Colonic mucosa (tissue), 4 donors: Measurements from ENCODE around the gene FRMD3. TPM values are rescaled to one million over a fixed set of nuclear protein-coding genes. Genes with fewer than 3 reads are reported as not detected.

Experiments used
- DNase-seq: peaks from one replicate; pipeline ENCODE4 v3.0.0-alpha.2; 2020
- H3K27ac ChIP-seq: fragments of 200-600 bp; one replicate; pipeline ENCODE4 v1.8.0; 2021
- H3K27me3 ChIP-seq: fragments of 200-600 bp; one replicate; pipeline ENCODE4 v1.8.0; 2021
- H3K36me3 ChIP-seq: fragments of 200-600 bp; one replicate; pipeline ENCODE4 v1.8.0; 2021
- H3K4me1 ChIP-seq: fragments of 200-600 bp; one replicate; pipeline ENCODE4 v1.8.0; 2021; ENCODE audit warnings: mild to moderate bottlenecking
- H3K4me3 ChIP-seq: fragments of 200-600 bp; one replicate; pipeline ENCODE4 v1.8.0; 2021
- H3K9ac ChIP-seq, 2 donors: one replicate each; pipeline ENCODE4 v1.7.0; 2013; ENCODE audit warnings: control low read depth in 2 of 2, low read depth in 2 of 2, low read length in 2 of 2
- H3K9me3 ChIP-seq: fragments of 200-600 bp; one replicate; pipeline ENCODE4 v1.8.0; 2021
- CTCF ChIP-seq: fragments of 200-600 bp; IDR thresholded peaks from one replicate; pipeline ENCODE4 v1.8.0; 2022; ENCODE audit warnings: antibody characterized with exemption, mild to moderate bottlenecking
- intact Hi-C: fragments of 100-400 bp; cut with DNase I; formaldehyde crosslinking; loops from one replicate; pipeline ENCODE4 v1.14.1; 2022
- total RNA-seq, 2 donors: library from RNA; stranded (reverse); fragmentation: NEBNext Ultra II Directional in 1 of 2; extraction: Animal tissue kit (Norgen Biotek cat#: 25700) in 1 of 2; gene quantifications; one replicate each; pipeline ENCODE4 v1.2.1, GENCODE V29; 2021
- donor health status: healthy.
- donor health status: DM: no; HTN: no; CAD: no.
- donor health status: DM: no; HTN: no; CAD: no.

Gene FRMD3
- total RNA-seq, 2 donors from 2014 or later = 14.7 to 21.3 TPM

GRCh38 chr9:83392228-83392627, 146.0 kb downstream of the FRMD3 start:
- no peak overlapping the region for H3K9ac ChIP-seq
- no peaks in the 10 kb centered on the region for H3K27me3 ChIP-seq
- H3K36me3 ChIP-seq = no peaks in the 10 kb centered on the region
- no peaks in the 10 kb centered on the region for H3K4me1 ChIP-seq
- no peak for TF ChIP-seq CTCF
- H3K27ac ChIP-seq = no peak overlapping the region
- H3K4me3 ChIP-seq = no peak overlapping the region
- H3K9me3 ChIP-seq = no peaks in the 10 kb centered on the region
- no peak for DNase-seq
- intact Hi-C loops = no loop called here

- Histone ChIP-seq H3K4me1 (no peaks in the 10 kb centered on the region), H3K36me3 (no peaks in the 10 kb centered on the region), H3K27me3 (no peaks in the 10 kb centered on the region), H3K9me3 (no peaks in the 10 kb centered on the region), H3K9ac (no peak overlapping the region), H3K4me3 (no peak overlapping the region), H3K27ac (no peak overlapping the region)
- no peak for TF ChIP-seq CTCF
- intact Hi-C loops = no loop called here
- no peak for DNase-seq
Observed at GRCh38 chr9:83388346-83388745, 149.9 kb downstream of the FRMD3 start.

- no peak overlapping the region for H3K9ac ChIP-seq
- no peaks in the 10 kb centered on the region for H3K9me3 ChIP-seq
- DNase-seq = no peak
Observed at GRCh38 chr9:83387401-83388185, 150.6 kb downstream of the FRMD3 start.

GRCh38 chr9:83385317-83385716, 152.9 kb downstream of the FRMD3 start:
- intact Hi-C loops = no loop called here
- Histone ChIP-seq H3K9ac (no peak overlapping the region), H3K27ac (no peak overlapping the region), H3K27me3 (no peaks in the 10 kb centered on the region), H3K4me3 (no peak overlapping the region), H3K4me1 (no peaks in the 10 kb centered on the region), H3K36me3 (no peaks in the 10 kb centered on the region), H3K9me3 (no peaks in the 10 kb centered on the region)
- DNase-seq = no peak
- TF ChIP-seq CTCF = no peak

More at GRCh38 chr9:83387401-83388185, 150.6 kb downstream of the FRMD3 start:
- Histone ChIP-seq H3K4me3 (no peak overlapping the region), H3K36me3 (no peaks in the 10 kb centered on the region), H3K4me1 (no peaks in the 10 kb centered on the region), H3K27me3 (no peaks in the 10 kb centered on the region), H3K27ac (no peak overlapping the region)
- intact Hi-C loops = no loop called here
- no peak for TF ChIP-seq CTCF

GRCh38 chr9:83384214-83384613, 154.0 kb downstream of the FRMD3 start:
- H3K27ac ChIP-seq = no peak overlapping the region
- DNase-seq = no peak
- no peaks in the 10 kb centered on the region for H3K27me3 ChIP-seq
- no peak overlapping the region for H3K9ac ChIP-seq
- no peaks in the 10 kb centered on the region for H3K36me3 ChIP-seq
- H3K4me3 ChIP-seq = no peak overlapping the region
- no peak for TF ChIP-seq CTCF
- H3K9me3 ChIP-seq = no peaks in the 10 kb centered on the region
- no peaks in the 10 kb centered on the region for H3K4me1 ChIP-seq
- intact Hi-C loops = no loop called here
